Measurements from ENCODE around the gene TRAPPC10.

GRCh38 chr21:44024257-44024656, 12.1 kb downstream of the TRAPPC10 start:
- TF ChIP-seq, protein P1, sequence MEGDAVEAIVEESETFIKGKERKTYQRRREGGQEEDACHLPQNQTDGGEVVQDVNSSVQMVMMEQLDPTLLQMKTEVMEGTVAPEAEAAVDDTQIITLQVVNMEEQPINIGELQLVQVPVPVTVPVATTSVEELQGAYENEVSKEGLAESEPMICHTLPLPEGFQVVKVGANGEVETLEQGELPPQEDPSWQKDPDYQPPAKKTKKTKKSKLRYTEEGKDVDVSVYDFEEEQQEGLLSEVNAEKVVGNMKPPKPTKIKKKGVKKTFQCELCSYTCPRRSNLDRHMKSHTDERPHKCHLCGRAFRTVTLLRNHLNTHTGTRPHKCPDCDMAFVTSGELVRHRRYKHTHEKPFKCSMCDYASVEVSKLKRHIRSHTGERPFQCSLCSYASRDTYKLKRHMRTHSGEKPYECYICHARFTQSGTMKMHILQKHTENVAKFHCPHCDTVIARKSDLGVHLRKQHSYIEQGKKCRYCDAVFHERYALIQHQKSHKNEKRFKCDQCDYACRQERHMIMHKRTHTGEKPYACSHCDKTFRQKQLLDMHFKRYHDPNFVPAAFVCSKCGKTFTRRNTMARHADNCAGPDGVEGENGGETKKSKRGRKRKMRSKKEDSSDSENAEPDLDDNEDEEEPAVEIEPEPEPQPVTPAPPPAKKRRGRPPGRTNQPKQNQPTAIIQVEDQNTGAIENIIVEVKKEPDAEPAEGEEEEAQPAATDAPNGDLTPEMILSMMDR (IDR thresholded peaks at IDR 0.05 in 8 of 11, conservative IDR thresholded peaks at IDR 0.05 in 3 of 11), result no peak
- TF ChIP-seq POLR2A (IDR thresholded peaks at IDR 0.05) (no peak), POLR2AphosphoS5 (IDR thresholded peaks at IDR 0.05) (no peak)

All from spleen (tissue), 7 donors.